ENCODE results near the gene PTGFR.

PTGFR gene

GRCh38 chr1:78490861-78491450 lies at the start of gene PTGFR:
PTGFR (plus strand) TSS chr1:78490974; CDS start chr1:78492744, 1,770 bp downstream.
- DNase-seq (ENCODE audit: low read depth): no peak

DNA sequence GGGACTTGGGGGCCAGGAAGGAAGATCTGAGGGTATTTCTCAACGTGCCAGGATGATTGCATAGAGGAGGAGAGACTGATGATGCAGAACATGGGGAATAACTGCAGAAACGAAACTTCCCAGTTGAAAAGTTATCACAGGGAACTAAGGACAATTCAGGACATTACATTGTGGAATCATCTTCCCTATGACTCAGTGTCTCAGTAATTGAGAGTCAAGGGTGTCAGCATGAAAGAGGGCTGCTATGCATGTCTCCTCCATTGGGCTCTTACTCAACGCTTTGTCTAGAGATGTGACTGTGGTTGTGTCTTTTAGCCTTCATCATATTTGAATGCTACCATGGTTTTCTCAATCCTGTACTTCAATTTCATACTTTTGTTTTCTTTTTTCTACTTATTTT lies 48.9 kb upstream of the PTGFR start:
- no peak for DNase-seq (ENCODE audit: low read depth)

- DNase-seq (ENCODE audit: low read depth): no peak
These were observed 43.7 kb upstream of the PTGFR start for GRCh38 chr1:78447086-78447485.

GRCh38 chr1:78464449-78464891 lies 26.3 kb upstream of the PTGFR start:
- DNase-seq (ENCODE audit: low read depth): no peak

DNA sequence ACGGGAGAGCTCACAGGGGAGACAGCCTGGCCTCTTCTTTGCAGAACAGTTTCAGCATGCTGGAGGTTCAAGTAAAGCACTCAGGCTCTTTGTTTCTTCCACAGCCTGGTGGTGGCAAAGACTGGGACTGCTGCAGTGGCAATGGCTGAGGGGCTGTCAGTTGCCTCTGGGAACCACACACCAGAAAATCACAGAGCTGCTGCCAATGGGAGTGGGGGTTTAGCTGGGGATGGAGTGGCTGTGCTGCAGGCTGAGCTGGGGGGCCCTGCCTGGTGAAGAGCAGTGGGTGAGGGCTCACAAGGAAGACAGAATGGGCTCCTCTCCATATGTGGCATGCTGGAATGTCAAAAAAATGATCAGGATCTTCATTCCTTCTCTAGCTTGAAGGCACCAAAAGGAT lies 25.6 kb upstream of the PTGFR start:
- DNase-seq (ENCODE audit: low read depth): no peak

DNA sequence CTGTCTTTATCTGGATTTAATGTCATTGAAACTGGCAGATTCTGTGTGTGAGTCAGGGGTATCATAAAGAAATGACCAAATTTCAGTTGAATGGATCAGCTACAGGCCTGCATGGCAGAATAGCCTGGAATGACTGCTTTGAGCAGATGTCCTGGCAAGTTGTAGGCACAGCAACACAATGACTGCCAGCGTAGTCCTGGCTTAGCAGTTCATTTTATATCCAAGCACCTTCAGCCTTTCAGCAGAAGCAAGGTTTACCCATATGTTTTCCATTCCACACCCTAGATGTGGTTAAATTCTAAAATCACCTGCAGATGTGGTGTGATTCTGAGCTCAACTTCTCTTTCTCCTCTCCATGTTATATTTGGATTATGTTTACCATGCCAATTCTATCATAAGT lies 22.3 kb upstream of the PTGFR start:
- no peak for DNase-seq (ENCODE audit: low read depth)

DNA sequence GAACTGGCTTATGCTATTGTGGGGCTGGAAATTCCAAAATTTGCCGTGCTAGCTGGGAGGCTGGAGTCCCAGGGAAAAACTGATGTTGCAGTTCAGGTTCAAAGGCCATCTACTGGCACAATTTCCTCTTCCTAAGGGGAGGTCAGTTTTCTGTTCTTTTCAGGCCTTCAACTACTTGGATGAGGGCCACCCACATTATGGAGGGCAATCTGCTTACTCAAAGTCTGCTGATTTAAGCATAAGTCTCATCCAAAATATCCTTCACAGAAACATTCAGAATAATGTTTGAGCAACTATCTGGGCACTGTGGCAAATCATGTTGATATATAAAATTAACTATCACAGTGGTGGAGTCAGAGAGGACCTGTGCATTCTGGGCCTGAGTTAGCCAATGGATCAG lies 21.2 kb upstream of the PTGFR start:
- DNase-seq (ENCODE audit: low read depth): no peak

DNA sequence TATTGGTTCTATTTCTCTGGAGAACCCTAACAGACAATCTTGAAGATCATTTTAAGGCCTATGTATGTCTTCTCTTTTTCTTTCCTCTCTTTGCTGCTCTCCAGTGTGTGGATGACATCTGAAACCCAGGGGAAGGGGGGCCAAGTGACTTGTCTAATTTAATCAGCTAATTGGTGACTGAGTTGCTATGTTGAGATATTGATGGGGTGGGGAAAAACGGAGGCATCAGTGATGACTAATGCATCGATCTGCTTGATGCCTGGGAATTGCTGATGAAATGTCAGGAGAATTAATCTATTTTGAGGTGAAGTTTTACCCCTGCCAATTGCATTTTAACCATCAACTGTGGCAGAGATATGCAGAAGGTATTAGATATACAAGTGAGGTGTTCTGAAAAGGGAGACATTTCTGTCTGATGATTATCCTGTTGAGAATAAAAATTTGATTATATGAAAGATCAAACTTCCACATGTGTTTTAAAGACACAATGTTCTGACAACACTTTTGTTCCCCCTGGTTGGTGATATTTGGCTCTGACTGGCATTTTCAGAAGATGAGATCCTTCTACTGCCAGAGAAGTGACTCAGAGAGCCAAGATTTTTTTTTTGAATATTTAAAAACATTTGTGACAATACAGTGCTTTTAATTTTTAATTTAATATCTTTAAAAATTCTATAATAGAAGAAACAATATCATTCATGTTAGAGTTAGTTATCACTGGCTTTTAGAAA lies 18.7 kb upstream of the PTGFR start:
- DNase-seq (ENCODE audit: low read depth): no peak

DNA sequence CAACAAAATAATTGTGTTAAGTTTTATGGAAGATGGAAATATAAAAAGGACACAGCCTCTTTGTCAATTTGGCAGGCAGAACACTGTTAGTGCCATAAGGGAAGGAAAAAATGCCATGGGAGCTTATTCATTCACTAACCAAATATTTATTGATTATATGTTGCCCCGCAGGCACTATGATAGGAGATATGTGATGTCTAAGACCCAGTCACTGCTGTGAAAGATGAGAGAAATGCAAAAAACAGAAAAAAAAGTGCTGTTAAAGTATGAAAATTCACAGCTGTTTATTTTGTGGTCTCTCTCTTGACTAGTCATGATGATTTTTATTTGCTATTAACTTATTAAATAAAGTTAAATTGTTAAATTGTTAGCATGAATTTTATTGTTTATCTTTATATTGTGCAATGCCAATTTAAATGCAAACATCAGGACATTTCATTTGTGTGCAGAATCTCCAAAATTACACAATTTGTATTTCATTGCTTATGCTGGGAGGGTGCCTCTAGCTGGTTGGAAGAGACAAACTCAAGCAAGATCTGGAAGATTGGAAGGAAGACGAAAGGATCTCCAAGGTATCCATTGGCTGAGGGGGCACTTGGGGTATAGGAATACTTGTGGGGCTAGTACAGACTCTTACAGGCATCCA lies 17.8 kb upstream of the PTGFR start:
- no peak for DNase-seq (ENCODE audit: low read depth)

DNA sequence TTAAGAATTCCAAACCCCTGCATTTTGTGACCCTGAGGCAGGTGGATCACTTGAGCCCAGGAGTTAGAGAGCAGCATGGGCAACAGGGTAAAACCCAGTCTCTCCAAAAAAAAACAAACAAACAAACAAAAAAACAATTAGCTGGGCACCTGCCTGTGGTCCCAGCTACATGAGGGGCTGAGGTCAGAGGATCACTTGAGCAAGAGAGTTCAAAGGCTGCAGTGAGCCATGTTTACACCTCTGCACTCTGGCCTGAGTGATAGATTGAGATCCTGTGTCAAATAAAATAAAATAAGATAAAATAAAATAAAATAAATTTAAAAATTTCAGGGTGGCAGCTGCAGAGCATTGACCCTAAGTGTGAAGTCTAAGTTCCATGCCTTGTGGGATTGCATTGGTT lies 16.7 kb upstream of the PTGFR start:
- no peak for DNase-seq (ENCODE audit: low read depth)

DNA sequence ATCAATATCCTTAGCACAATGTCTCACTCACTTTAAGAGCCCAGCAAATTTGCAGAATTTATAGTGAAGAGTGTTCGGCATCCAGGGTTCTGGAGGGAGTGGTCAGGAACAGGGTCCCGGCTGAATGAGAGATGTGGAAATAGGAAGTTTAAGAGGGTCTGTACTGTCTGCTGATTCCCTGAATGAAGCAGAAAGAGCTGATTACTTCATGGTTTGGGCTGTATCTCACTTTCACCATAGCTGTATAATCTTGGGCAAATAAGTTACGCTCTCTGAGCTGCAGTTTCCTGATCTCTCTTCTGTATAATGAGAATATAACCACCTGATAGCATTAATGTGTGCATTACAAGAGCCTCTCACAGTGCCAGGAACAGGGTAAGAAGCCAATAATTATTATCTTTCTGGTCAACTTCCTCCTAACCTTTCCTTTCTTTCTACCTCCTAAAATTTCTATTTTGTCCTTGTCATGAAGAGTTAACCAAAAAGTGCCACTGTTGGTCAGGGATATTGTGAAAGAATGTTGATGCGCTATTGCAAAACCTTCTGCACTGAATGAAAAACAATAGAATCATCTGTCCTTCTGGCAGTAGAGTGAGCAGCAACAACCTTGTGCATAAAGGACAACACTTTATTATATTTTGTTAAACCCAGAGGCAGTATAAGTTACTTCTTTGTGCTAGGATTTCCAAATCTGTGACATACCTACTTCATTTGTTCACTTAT lies 14.7 kb upstream of the PTGFR start:
- no peak for DNase-seq (ENCODE audit: low read depth)

- DNase-seq (ENCODE audit: low read depth): no peak
These were observed 6.9 kb upstream of the PTGFR start for GRCh38 chr1:78483903-78484302.

- no peak for DNase-seq (ENCODE audit: low read depth)
These were observed 787 bp downstream of the PTGFR start for GRCh38 chr1:78491451-78492071.

- DNase-seq (ENCODE audit: low read depth): no peak
These were observed 1.7 kb downstream of the PTGFR start for GRCh38 chr1:78492386-78492950.

GRCh38 chr1:78493451-78493850 lies 2.7 kb downstream of the PTGFR start:
- no peak for DNase-seq (ENCODE audit: low read depth)

DNA sequence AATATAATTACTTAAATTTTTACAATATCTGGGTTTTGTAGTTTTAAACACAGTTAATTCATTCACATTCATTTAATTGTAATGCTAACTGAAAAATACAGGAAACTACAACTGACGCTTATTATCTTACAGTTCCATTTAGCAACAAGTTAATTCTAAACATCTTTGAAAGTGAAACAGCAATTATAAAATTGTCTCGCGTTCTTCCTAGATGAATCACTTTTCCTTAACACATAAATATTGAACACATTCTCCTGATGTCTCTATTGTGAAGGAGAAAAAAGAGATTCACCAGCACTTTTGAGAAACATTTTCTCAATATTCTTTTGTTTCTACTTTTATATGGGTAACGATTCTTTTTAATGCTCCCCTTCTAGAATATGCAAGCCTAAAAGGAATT lies 6.4 kb downstream of the PTGFR start:
- DNase-seq (ENCODE audit: low read depth): no peak

DNA sequence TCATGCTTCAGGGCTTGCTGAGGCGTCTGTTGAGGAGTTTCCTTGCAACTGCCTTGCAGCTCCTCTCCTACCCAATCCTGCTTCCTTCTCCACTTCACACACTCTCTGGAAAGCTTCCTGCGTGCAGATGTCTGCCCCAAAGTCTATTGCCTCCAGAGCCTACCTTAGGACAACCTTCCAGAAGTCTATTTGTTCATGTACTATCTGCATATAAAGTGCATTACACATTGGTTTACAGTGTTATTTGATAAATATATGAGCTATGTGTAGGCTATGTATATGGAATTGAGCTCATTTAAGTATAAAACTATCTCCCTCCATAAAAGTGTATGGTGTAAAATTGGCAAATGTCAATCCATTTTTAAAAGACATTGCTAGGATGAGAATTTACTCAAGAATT lies 9.8 kb downstream of the PTGFR start:
- no peak for DNase-seq (ENCODE audit: low read depth)

GRCh38 chr1:78501203-78501602 lies 10.4 kb downstream of the PTGFR start:
- no peak for DNase-seq (ENCODE audit: low read depth)

DNA sequence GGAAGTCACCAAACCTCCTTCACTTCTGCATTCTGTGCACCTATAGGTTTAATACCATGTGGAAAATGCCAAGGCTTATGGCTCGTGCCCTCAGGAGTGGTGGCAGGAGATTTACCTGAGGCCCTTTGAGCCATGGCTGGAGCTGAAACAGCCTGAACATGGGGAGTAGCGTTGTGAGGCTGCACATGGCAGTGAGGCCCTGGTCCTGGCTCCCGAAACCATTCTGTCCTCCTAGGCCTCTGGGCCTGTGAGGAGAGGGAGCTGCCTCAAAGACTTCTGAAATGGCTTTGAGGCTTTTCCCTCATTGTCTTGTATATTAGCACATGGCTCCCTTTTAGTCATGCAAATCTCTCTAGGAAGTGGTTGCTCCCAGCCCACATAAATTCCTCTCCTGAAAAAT lies 20.6 kb downstream of the PTGFR start:
- no peak for DNase-seq (ENCODE audit: low read depth)

- no peak for DNase-seq (ENCODE audit: low read depth)
These were observed 25.9 kb downstream of the PTGFR start for GRCh38 chr1:78516716-78517115.

DNA sequence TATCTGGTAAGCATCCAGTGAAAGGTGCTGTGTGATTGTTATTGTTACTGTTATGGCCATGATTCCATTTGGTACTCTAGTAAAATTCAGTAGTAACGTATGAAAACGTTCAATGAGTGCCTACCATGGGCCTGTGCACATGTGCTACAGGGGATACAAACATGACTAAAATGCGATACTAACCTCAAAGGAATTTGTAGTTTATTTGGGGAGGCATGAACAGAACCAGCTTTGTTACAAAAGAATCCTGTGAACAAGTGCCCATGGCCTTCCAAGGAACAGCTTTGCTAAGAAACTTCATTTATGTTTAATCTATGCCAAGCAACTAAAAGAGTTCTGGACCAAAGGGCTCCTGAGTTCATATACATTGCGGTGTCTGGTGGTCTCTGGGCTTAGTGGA lies 28.7 kb downstream of the PTGFR start:
- DNase-seq (ENCODE audit: low read depth): no peak

DNA sequence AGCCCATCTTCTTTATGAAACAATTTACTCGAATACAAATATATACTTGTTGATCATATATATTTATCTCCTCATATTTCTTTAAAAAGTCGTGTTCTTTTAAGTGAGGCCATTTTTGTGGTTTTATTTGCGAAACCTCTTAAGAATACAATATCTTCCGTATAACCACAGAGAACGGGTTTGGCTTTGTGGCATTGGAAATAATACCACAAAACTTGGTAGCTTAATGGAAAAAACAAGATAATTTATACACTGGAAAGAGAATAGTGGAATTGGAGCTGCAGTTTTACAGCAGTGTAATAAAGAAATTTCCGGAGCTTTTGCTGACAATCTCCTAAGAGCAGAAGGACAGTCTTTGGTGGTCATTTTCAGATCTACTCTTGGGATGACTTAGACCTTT lies 29.4 kb downstream of the PTGFR start:
- DNase-seq (ENCODE audit: low read depth): no peak

Data from stimulated activated CD8-positive, alpha-beta memory T cell treated with anti-CD3 and anti-CD28 coated beads, Interleukin-12 subunit alpha, Interleukin-12 subunit beta, amount 100 ng/mL, for 4 hours (primary cell).